Measurements from ENCODE around the gene CSPG5. TPM values are rescaled to one million over a fixed set of nuclear protein-coding genes. Genes with fewer than 3 reads are reported as not detected.

Gene CSPG5
- total RNA-seq, 1 experiment from 2014 or later, result 3.8 TPM

- no peak for DNase-seq (ENCODE audit: low read depth, low spot score)
- Histone ChIP-seq H3K4me3 (replicated peaks in 1 of 2; ENCODE audit: low read depth in 1 of 2, low read length in 2 of 2) (no peak overlapping the region), H3K4me2 (ENCODE audit: low read length) (no peak overlapping the region), H3K9ac (ENCODE audit: low read length) (no peak overlapping the region), H3K27me3 (ENCODE audit: insufficient read depth, low read length) (no peaks in the 10 kb centered on the region), H4K20me1 (ENCODE audit: insufficient read depth) (no peaks in the 10 kb centered on the region), H3K9me3 (ENCODE audit: control insufficient read depth in 1 of 2, insufficient read depth in 1 of 2, low read depth in 1 of 2, low read length in 2 of 2) (no peaks in the 10 kb centered on the region), H3K4me1 (ENCODE audit: control insufficient read depth in 1 of 2, insufficient read depth in 2 of 2, low read length in 2 of 2) (no peaks in the 10 kb centered on the region), H3K27ac (ENCODE audit: low read depth, low read length) (no peak overlapping the region), H2AFZ (ENCODE audit: low read depth, low read length, poor library complexity, severe bottlenecking) (no peak overlapping the region), H3K79me2 (ENCODE audit: insufficient read depth, low read length) (no peaks in the 10 kb centered on the region), H3K36me3 (ENCODE audit: control insufficient read depth in 1 of 2, insufficient read depth in 2 of 2, low read length in 2 of 2) (no peaks in the 10 kb centered on the region), H3K9me2 (ENCODE audit: insufficient read depth) (no peaks in the 10 kb centered on the region)
- ChIA-PET POLR2A (no interaction called here), CTCF (interaction anchor here (2.1 kb wide), 1 partner anchor 11 kb away, joined by 6 read pairs; no protein-coding TSS in a partner anchor), RAD21 (ENCODE audit: low non-redundant PET in 1 of 2, low total read pairs in 2 of 2, uncharacterized antibody in 2 of 2, unreplicated experiment in 2 of 2) (no interaction called here)
- no peak for ATAC-seq
- no peak for TF ChIP-seq MAX (IDR thresholded peaks at IDR 0.05)
- TF ChIP-seq ELF1 (IDR thresholded peaks at IDR 0.05; ENCODE audit: borderline replicate concordance, low read depth), result no peak
- TF ChIP-seq EGR1 (IDR thresholded peaks at IDR 0.05; ENCODE audit: low read depth), result no peak
- no peak for TF ChIP-seq TCF7L2 (IDR thresholded peaks at IDR 0.05; ENCODE audit: borderline replicate concordance, extremely low read depth, insufficient read depth, insufficient read length)
- TF ChIP-seq ZNF274 (IDR thresholded peaks at IDR 0.05; ENCODE audit: low read depth, low read length), result no peak
- intact Hi-C loops (cut with micrococcal nuclease), result no loop called here
- BruUV-seq (replicated peaks), result no TSS peak
Measured at GRCh38 chr3:47533996-47534454, 44.6 kb downstream of the CSPG5 start.

- CTCF ChIA-PET, result interaction anchor here (2.1 kb wide), 1 partner anchor 11 kb away, joined by 6 read pairs; no protein-coding TSS in a partner anchor
- TF ChIP-seq TCF7L2 (IDR thresholded peaks at IDR 0.05; ENCODE audit: borderline replicate concordance, extremely low read depth, insufficient read depth, insufficient read length) (no peak), YY1 (IDR thresholded peaks at IDR 0.05; ENCODE audit: extremely low read depth, insufficient replicate concordance, low read depth, low read length) (no peak), ZFX (IDR thresholded peaks at IDR 0.05) (no peak), SRF (IDR thresholded peaks at IDR 0.05; ENCODE audit: low read depth) (no peak), POLR2A (IDR thresholded peaks at IDR 0.05; ENCODE audit: borderline replicate concordance, extremely low read depth, insufficient read depth, insufficient read length) (no peak), EZH2 (IDR thresholded peaks at IDR 0.05) (no peak), EZH2phosphoT487 (IDR thresholded peaks at IDR 0.05; ENCODE audit: borderline replicate concordance) (no peak), SIN3A (IDR thresholded peaks at IDR 0.05; ENCODE audit: low read depth) (no peak), ELF1 (IDR thresholded peaks at IDR 0.05; ENCODE audit: borderline replicate concordance, low read depth) (no peak), ZBTB33 (IDR thresholded peaks at IDR 0.05; ENCODE audit: extremely low read depth, insufficient replicate concordance, low read length) (no peak), SP1 (IDR thresholded peaks at IDR 0.05; ENCODE audit: low read depth) (no peak), JUND (IDR thresholded peaks at IDR 0.05) (no peak), CEBPB (IDR thresholded peaks at IDR 0.05; ENCODE audit: low read depth) (no peak), RAD21 (IDR thresholded peaks at IDR 0.05; ENCODE audit: low read depth) (no peak)
Measured at GRCh38 chr3:47533481-47533880, 45.2 kb downstream of the CSPG5 start.

More at GRCh38 chr3:47533481-47533880, 45.2 kb downstream of the CSPG5 start:
- Histone ChIP-seq H4K20me1 (ENCODE audit: insufficient read depth) (no peaks in the 10 kb centered on the region), H3K79me2 (ENCODE audit: insufficient read depth, low read length) (no peaks in the 10 kb centered on the region), H3K27me3 (ENCODE audit: insufficient read depth, low read length) (no peaks in the 10 kb centered on the region), H3K9me2 (ENCODE audit: insufficient read depth) (no peaks in the 10 kb centered on the region), H3K4me2 (ENCODE audit: low read length) (no peak overlapping the region), H3K9me3 (ENCODE audit: control insufficient read depth in 1 of 2, insufficient read depth in 1 of 2, low read depth in 1 of 2, low read length in 2 of 2) (no peaks in the 10 kb centered on the region), H3K9ac (ENCODE audit: low read length) (no peak overlapping the region), H3K4me1 (ENCODE audit: control insufficient read depth in 1 of 2, insufficient read depth in 2 of 2, low read length in 2 of 2) (peaks cover 0 to 1% of the 10 kb centered on the region in 2 experiments; a peak in 2 of 4 replicates), H3K27ac (ENCODE audit: low read depth, low read length) (no peak overlapping the region), H3K36me3 (ENCODE audit: control insufficient read depth in 1 of 2, insufficient read depth in 2 of 2, low read length in 2 of 2) (no peaks in the 10 kb centered on the region), H3K4me3 (replicated peaks in 1 of 2; ENCODE audit: low read depth in 1 of 2, low read length in 2 of 2) (no peak overlapping the region), H2AFZ (ENCODE audit: low read depth, low read length, poor library complexity, severe bottlenecking) (no peak overlapping the region)
- intact Hi-C loops (cut with micrococcal nuclease), result no loop called here
- POLR2A ChIA-PET, result no interaction called here
- no peak for DNase-seq (ENCODE audit: low read depth, low spot score)
- no peak for ATAC-seq
- BruUV-seq (replicated peaks), result no TSS peak
- RAD21 ChIA-PET (ENCODE audit: low non-redundant PET in 1 of 2, low total read pairs in 2 of 2, uncharacterized antibody in 2 of 2, unreplicated experiment in 2 of 2), result no interaction called here

Measured in HCT116 (cell line).